ENCODE data around the gene NPIPB12.
"Not testable (repeated sequence)": the region's sequence is repeated elsewhere in the genome, so short reads cannot be mapped to it uniquely, and the experiment has no call there.

The NPIPB12 gene

GRCh38 chr16:29506308-29506707 is at the start of gene NPIPB12:
Gene NPIPB12 (minus strand): TSS chr16:29506408.
- DNase-seq, result not testable (repeated sequence)

- not testable (repeated sequence) for DNase-seq
These were observed 15.3 kb upstream of the NPIPB12 start for GRCh38 chr16:29521520-29521919.

- DNase-seq, result not testable (repeated sequence)
These were observed 23.9 kb downstream of the NPIPB12 start for GRCh38 chr16:29482276-29482675.

GRCh38 chr16:29472065-29472464 is 34.1 kb downstream of the NPIPB12 start:
- not testable (repeated sequence) for DNase-seq

GRCh38 chr16:29469660-29470059 is 36.5 kb downstream of the NPIPB12 start:
- not testable (repeated sequence) for DNase-seq

- DNase-seq, result not testable (repeated sequence)
These were observed 38.4 kb downstream of the NPIPB12 start for GRCh38 chr16:29467654-29468366.

GRCh38 chr16:29466904-29467303 is 39.3 kb downstream of the NPIPB12 start:
- DNase-seq, result not testable (repeated sequence)

GRCh38 chr16:29465985-29466824 is 40.0 kb downstream of the NPIPB12 start:
- not testable (repeated sequence) for DNase-seq

GRCh38 chr16:29460647-29461030 is 45.6 kb downstream of the NPIPB12 start:
- DNase-seq, result not testable (repeated sequence)

- not testable (repeated sequence) for DNase-seq
These were observed 46.2 kb downstream of the NPIPB12 start, which contains the start of gene SULT1A4 for GRCh38 chr16:29459706-29460646. Gene SULT1A4 (plus strand): TSS chr16:29459913. CDS start chr16:29461386, 1,473 bp downstream.

- DNase-seq, result not testable (repeated sequence)
These were observed 48.5 kb downstream of the NPIPB12 start for GRCh38 chr16:29457660-29458059.

- not testable (repeated sequence) for DNase-seq
These were observed 51.4 kb downstream of the NPIPB12 start for GRCh38 chr16:29454828-29455227.

GRCh38 chr16:29454269-29454668 is 51.9 kb downstream of the NPIPB12 start, which contains the start of the genes BOLA2 and SLX1B:
Gene BOLA2 (minus strand): TSS chr16:29454351. CDS start chr16:29454253, 98 bp downstream.
Gene SLX1B (plus strand): TSS chr16:29454533.
- DNase-seq, result not testable (repeated sequence)

- DNase-seq, result not testable (repeated sequence)
These were observed 52.5 kb downstream of the NPIPB12 start for GRCh38 chr16:29453754-29454153.

Measured in Kasumi-1 (cell line).